T-helper 1 cell (primary cell): Measurements from ENCODE around the gene LRRFIP1.
"Not testable (repeated sequence)": the region's sequence is repeated elsewhere in the genome, so short reads cannot be mapped to it uniquely, and the experiment has no call there.

Experiments
- DNase-seq, 5 donors: peaks; one replicate each; pipeline ENCODE4 v3.0.0-alpha.2; 2012 to 2020

The LRRFIP1 gene

GRCh38 chr2:237749002-237749401, 121.6 kb downstream of the LRRFIP1 start:
- DNase-seq: no peak

GRCh38 chr2:237749961-237750360, 122.6 kb downstream of the LRRFIP1 start:
- DNase-seq: no peak

DNA sequence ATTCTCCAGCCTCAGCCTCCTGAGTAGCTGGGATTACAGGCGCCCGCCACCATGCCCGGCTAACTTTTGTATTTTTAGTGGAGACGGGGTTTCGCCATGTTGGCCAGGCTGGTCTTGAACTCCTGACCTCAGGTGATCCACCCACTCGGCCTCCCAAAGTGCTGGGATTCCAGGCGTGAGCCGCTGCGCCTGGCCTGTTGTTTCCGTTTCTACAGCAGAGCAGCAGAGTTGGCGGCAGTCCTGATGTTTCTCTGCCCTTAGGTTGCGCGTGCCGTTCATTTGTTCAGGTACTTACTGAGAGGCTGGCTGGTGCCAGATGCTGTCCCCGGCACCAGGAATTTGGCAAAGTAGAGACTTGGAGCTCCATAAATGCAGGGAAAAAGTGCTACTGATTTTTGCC, 123.1 kb downstream of the LRRFIP1 start:
- not testable (repeated sequence) for DNase-seq

- DNase-seq: peak in 1 of 5 donors; percentile 56
These were observed 125.4 kb downstream of the LRRFIP1 start for GRCh38 chr2:237752761-237753165.

GRCh38 chr2:237754182-237754581, 126.8 kb downstream of the LRRFIP1 start:
- DNase-seq: no peak

GRCh38 chr2:237754626-237755248, 127.3 kb downstream of the LRRFIP1 start:
- no peak for DNase-seq

DNA sequence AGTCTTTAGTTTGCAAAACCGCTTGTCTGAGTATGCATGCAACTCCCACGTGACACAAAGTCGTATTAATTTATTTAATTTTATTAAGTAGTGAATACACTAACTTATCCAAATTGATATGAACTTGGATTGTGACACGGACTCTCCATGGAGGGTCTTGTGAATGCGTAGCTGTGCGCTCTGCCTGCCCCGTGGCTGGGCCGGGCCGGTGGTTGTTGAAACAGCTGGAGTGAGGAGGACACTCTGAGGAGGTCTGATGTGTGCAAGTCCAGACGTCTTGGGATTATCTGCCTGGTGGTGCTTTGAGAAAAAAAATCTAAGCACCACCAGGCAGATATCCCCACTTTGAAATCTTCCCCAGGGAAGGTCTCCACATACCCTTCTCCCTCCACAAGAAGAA, 130.2 kb downstream of the LRRFIP1 start:
- no peak for DNase-seq

DNA sequence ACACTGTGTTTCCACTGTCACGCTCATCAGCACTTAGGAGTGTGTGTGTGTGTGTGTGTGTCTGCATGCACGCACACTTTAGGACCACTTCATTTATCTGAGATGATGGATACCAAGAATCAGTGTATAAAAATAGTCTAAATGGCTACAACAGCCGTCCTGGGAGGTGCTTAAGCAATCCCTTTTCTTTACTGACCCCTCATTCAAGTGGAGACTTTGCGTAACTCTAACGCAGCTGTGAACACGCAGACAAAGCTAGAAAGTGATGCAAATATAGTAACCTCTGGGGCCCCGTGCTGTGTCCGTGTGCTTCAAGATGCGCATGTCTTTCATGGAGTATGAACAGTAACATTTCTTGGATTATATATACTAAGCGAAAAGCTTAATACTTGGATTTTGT, 130.8 kb downstream of the LRRFIP1 start:
- no peak for DNase-seq

- no peak for DNase-seq
These were observed 131.8 kb downstream of the LRRFIP1 start for GRCh38 chr2:237759176-237759575.

GRCh38 chr2:237760506-237761502, 133.4 kb downstream of the LRRFIP1 start:
- no peak for DNase-seq

DNA sequence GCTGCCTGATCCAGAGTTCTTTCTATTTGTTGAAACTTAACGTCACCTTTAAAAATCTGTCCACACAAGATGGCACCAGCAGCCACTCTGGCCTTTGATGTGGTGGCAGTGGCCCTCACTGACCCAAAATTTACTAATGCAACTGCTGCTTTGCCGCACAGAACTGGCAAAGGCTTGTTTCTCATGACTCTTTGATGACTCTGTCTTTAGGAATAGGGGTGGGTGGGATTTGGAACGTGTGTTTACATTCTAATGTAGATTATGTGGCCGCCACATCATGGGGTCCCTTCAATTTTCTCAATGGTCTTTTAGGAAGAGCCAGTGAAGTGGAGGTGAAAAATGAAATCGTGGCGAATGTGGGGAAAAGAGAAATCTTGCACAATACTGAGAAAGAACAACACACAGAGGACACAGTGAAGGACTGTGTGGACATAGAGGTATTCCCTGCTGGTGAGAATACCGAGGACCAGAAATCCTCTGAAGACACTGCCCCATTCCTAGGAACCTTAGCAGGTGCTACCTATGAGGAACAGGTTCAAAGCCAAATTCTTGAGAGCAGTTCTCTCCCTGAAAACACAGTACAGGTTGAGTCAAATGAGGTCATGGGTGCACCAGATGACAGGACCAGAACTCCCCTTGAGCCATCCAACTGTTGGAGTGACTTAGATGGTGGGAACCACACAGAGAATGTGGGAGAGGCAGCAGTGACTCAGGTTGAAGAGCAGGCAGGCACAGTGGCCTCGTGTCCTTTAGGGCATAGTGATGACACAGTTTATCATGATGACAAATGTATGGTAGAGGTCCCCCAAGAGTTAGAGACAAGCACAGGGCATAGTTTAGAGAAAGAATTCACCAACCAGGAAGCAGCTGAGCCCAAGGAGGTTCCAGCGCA, 135.2 kb downstream of the LRRFIP1 start:
- not testable (repeated sequence) for DNase-seq

DNA sequence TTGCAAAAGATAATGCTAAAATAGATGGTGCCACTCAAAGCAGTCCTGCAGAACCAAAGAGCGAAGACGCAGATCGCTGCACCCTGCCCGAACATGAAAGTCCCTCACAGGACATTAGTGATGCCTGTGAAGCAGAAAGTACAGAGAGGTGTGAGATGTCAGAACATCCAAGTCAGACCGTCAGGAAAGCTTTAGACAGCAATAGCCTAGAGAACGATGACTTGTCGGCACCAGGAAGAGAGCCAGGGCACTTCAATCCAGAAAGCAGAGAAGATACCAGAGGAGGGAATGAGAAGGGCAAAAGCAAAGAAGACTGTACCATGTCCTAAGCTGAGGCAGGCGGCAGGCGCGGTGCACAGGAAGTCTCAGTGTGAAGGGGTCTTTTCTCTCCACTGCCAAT, 136.4 kb downstream of the LRRFIP1 start:
- DNase-seq: no peak

GRCh38 chr2:237765122-237765521, 137.7 kb downstream of the LRRFIP1 start:
- DNase-seq: not testable (repeated sequence)

- DNase-seq: no peak
These were observed 138.5 kb downstream of the LRRFIP1 start for GRCh38 chr2:237765875-237766274.

DNA sequence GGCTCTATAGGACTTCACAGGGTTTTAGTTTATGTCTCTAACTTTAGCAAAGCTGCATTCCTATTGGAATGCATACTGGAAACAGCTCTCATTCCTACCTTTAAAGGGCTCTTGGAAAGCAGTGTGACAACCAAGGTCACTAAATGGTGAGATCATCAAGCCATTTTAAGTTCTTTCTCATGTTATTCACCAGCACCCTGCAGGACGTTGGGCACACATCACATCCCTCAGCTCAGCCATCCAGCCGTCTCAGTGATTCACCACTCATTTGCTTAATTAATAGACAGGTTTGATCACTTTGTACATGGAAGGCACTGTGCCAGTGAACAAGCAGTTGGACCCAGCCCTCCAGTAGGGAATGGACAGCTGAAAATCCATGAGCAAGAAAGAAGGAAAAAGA, 139.0 kb downstream of the LRRFIP1 start:
- DNase-seq: no peak

- DNase-seq: no peak
These were observed 145.1 kb downstream of the LRRFIP1 start for GRCh38 chr2:237772513-237772912.

- no peak for DNase-seq
These were observed 146.4 kb downstream of the LRRFIP1 start for GRCh38 chr2:237773826-237774225.

- DNase-seq: peak in 2 of 5 donors; percentile 24 to 37
These were observed 147.6 kb downstream of the LRRFIP1 start for GRCh38 chr2:237774811-237775553.

GRCh38 chr2:237779521-237779920, 152.1 kb downstream of the LRRFIP1 start:
- no peak for DNase-seq

DNA sequence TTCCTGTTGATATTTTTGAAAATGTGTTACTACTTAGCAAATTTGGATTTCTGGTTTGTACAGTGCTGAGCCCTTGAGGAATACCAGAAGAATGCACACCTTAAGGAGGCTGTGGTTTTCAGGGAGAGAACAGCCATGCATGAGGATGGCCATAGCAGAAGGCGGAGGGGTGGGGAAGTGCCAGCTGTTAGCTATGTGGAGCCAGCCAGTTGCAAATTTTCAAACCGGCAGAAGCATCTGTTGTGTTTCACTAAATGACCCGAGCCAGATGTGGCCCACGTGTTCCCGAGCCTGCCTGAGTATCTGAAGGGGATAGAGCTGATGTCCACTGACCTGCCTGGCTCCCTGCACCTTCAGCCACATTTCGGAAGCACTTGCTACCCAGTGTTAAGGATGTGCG, 154.8 kb downstream of the LRRFIP1 start:
- DNase-seq: no peak

DNA sequence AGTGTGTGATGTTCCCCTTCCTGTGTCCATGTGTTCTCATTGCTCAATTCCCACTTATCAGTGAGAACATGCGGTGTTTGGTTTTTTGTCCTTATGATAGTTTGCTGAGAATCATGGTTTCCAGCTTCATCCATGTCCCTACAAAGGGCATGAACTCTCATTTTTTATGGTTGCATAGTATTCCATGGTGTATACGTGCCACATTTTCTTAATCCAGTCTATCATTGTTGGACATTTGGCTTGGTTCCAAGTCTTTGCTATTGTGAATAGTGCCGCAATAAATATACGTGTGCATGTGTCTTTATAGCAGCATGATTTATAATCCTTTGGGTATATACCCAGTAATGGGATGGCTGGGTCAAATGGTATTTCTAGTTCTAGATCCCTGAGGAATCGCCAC, 156.3 kb downstream of the LRRFIP1 start:
- not testable (repeated sequence) for DNase-seq

DNA sequence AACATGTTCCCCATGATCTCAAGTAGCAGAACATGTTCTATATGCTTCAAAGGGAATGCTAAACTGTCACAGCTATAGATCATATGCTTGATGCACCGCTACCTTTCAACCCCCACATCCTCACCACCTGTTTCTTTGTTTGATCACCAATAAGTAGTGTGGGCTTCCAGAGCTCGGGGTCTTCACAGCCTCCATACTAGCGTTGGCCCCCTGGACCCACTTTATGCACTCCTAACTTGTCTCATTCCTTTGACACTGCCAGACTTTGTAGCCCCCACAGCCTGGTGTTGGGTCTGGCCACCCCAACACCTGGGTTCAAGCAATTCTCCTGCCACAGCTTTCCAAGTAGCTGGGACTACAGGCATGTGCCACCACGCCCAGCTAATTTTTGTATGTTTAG, 159.5 kb downstream of the LRRFIP1 start:
- DNase-seq: no peak
